Measurements from ENCODE around the gene THBS2.
"Not testable (repeated sequence)": the region's sequence is repeated elsewhere in the genome, so short reads cannot be mapped to it uniquely, and the experiment has no call there.

THBS2 gene

DNA sequence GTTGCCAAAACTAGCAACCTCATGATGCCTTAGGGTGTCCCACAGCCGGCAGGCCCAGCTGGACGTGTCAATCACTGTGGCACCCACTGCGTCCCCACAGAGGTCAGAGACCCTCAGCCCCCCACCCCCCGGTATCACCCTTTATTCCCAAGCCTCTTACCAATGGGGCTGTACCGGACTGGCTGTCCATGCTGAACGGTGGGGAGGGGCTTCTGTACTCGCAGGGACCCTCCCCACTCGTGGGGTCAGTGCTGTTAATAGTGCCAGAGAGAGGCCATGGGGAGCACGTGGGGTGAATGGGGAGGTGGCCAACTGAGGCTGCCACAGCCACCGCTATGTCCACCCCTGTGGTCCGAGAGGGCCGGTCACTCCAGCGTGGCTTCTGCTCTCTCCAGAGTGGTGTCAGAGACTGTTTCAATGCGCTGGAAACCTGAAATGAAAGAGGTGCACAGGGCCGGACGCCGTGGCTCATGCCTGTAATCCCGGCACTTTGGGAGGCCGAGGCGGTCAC is 68.6 kb downstream of the THBS2 start:
- Histone ChIP-seq H3K9me3 (ENCODE audit: control insufficient read depth, insufficient read depth, low read depth, low read length) (peaks cover 5% of the 10 kb centered on the region; the same call in 1 of the 2 replicates), H3K9ac (ENCODE audit: low read length) (no peak overlapping the region), H3K4me3 (ENCODE audit: low read depth, low read length) (no peak overlapping the region), H3K36me3 (ENCODE audit: control insufficient read depth, insufficient read depth, low read length) (no peaks in the 10 kb centered on the region), H3K4me1 (ENCODE audit: control insufficient read depth, insufficient read depth, low read length) (no peaks in the 10 kb centered on the region), H3K27me3 (ENCODE audit: control insufficient read depth, insufficient read depth, low read length) (no peaks in the 10 kb centered on the region), H3K27ac (ENCODE audit: low read depth, low read length) (no peak overlapping the region)

DNA sequence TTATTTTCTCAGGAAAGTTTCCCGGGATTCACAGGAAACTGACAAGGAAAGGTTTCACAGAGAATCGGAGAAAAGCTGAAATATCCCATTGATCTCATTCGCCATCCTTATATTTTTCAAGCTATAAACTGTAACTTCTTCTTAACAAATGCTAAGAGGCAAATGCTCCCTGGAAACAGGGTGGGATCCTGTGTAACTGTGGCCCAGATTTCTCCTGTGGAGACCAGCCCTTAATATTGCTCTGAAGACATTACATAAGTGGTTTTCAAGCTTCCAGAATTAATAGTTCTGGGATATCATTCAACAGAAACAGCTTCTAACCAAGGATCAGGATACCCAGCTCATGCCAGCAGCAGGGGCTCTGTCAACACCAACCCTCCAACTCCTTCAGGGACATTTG is 69.2 kb downstream of the THBS2 start:
- Histone ChIP-seq H3K27me3 (ENCODE audit: control insufficient read depth, insufficient read depth, low read length) (no peaks in the 10 kb centered on the region), H3K4me1 (ENCODE audit: control insufficient read depth, insufficient read depth, low read length) (no peaks in the 10 kb centered on the region), H3K9ac (ENCODE audit: low read length) (no peak overlapping the region), H3K36me3 (ENCODE audit: control insufficient read depth, insufficient read depth, low read length) (no peaks in the 10 kb centered on the region), H3K9me3 (ENCODE audit: control insufficient read depth, insufficient read depth, low read depth, low read length) (peaks cover 7% of the 10 kb centered on the region; the same call in 1 of the 2 replicates), H3K4me3 (ENCODE audit: low read depth, low read length) (no peak overlapping the region), H3K27ac (ENCODE audit: low read depth, low read length) (no peak overlapping the region)

DNA sequence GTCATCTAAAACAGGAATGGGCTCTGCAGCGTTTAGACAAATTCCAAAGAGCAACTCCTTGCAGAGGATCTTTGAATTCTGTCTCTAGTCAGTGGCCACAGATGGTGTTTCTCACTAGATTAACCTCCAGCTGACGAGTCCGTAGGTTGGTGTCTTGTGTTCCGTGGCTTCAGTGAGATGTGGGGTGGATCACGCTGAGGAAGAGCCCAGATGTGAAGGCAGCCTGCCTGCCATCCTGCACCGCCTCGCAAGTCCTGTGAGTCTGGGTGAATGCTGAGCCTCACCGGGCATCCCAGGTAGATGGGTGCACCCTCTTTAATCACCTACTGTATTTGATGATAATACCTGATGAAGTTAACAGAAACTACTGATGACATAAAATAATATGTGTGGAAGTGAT is 70.4 kb downstream of the THBS2 start:
- no peak overlapping the region for H3K9ac ChIP-seq (ENCODE audit: low read length)
- H3K36me3 ChIP-seq (ENCODE audit: control insufficient read depth, insufficient read depth, low read length) = no peaks in the 10 kb centered on the region
- no peak overlapping the region for H3K27ac ChIP-seq (ENCODE audit: low read depth, low read length)

DNA sequence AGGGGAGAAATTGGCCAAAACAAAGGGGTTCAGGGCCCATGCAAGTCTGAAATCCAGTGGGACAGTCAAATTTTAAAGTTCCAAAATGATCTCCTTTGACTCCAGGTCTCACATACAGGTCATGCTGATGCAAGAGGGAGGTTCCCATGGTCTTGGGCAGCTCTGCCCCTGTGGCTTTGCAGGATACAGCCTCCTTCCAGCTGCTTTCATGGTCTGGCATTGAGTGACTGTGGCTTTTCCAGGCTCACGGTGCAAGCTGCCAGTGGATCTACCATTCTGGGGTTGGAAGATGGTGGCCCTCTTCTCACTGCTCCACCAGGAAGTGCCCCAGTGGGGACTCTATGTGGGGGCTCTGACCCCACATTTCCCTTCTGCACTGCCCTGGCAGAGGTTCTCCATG is 73.8 kb downstream of the THBS2 start:
- not testable (repeated sequence) for H3K36me3 ChIP-seq (ENCODE audit: control insufficient read depth, insufficient read depth, low read length); H3K4me3 ChIP-seq (ENCODE audit: low read depth, low read length); H3K9ac ChIP-seq (ENCODE audit: low read length); H3K27ac ChIP-seq (ENCODE audit: low read depth, low read length); H3K27me3 ChIP-seq (ENCODE audit: control insufficient read depth, insufficient read depth, low read length); H3K9me3 ChIP-seq (ENCODE audit: control insufficient read depth, insufficient read depth, low read depth, low read length); H3K4me1 ChIP-seq (ENCODE audit: control insufficient read depth, insufficient read depth, low read length)

More for the DNA sequence above, 70.4 kb downstream of the THBS2 start:
- no peaks in the 10 kb centered on the region for H3K27me3 ChIP-seq (ENCODE audit: control insufficient read depth, insufficient read depth, low read length)
- H3K4me1 ChIP-seq (ENCODE audit: control insufficient read depth, insufficient read depth, low read length) = no peaks in the 10 kb centered on the region
- H3K4me3 ChIP-seq (ENCODE audit: low read depth, low read length) = no peak overlapping the region
- peaks cover 8% of the 10 kb centered on the region; the same call in 1 of the 2 replicates for H3K9me3 ChIP-seq (ENCODE audit: control insufficient read depth, insufficient read depth, low read depth, low read length)

DNA sequence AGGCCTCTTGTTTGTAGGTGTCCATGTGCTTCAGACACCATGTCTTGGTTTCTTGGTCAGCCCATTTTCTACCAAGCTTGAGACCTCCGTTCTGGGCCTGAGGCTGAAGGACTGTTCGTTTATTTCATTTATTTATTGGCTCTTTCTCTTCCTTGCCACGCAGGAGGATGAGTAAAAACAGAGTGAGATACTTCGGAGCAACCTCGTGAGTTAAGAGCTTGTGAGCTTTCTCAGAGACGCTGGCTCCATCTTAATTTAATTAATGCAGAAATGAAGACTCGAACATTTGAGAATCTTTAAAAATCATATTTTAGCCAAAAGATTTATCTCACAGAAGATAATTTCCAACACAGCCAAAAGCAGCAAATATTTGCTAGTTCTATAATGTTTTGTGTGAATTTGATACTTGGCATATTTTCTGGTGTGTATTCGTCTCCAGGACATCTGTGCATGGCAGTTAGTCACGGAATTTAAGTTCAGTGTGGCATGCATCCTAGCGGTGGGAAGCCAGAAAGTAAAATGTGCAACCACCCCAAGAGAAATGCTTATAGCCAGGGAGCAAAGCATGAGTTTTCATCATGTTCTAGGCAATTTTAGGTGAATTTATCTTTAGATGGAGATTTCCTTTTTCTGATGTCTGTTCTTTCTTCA is 76.0 kb downstream of the THBS2 start:
- H3K9ac ChIP-seq (ENCODE audit: low read length) = no peak overlapping the region
- H3K4me3 ChIP-seq (ENCODE audit: low read depth, low read length) = no peak overlapping the region
- H3K36me3 ChIP-seq (ENCODE audit: control insufficient read depth, insufficient read depth, low read length) = no peaks in the 10 kb centered on the region
- no peak overlapping the region for H3K27ac ChIP-seq (ENCODE audit: low read depth, low read length)
- H3K4me1 ChIP-seq (ENCODE audit: control insufficient read depth, insufficient read depth, low read length) = no peaks in the 10 kb centered on the region
- no peaks in the 10 kb centered on the region for H3K27me3 ChIP-seq (ENCODE audit: control insufficient read depth, insufficient read depth, low read length)
- peaks cover 8% of the 10 kb centered on the region; the same call in 1 of the 2 replicates for H3K9me3 ChIP-seq (ENCODE audit: control insufficient read depth, insufficient read depth, low read depth, low read length)

DNA sequence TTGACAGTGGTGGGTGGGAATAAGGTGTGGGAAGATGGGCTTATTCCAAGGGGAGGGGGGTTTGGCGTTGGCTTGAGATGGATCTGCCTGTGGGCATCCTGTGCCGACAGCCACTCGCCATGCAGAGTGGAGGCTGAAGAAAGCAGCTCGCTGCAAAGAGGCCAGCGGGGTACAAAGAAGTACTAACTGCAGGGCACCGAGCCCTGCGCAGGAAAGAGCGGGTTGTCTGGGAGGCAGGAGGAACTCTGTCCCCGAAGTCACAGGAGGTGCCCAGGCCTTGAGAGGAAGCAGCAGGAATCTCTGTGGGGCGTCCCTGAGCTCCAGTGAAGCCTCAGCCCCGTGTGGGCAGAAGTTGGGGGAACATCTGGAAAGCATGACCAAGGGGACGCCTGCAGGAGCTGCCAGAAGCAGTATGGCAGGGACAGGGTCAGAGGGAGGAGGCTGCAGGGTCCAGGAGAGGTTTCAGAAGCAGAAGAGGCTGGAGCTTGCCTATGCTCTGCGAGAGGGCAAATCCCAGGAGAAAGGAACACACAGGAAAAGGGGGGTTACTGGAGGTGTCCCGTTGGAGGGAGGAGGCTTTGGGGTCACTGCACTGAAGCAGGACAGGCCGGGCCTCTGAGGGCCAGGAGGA is 77.2 kb downstream of the THBS2 start:
- no peaks in the 10 kb centered on the region for H3K4me1 ChIP-seq (ENCODE audit: control insufficient read depth, insufficient read depth, low read length)
- H3K4me3 ChIP-seq (ENCODE audit: low read depth, low read length) = no peak overlapping the region
- H3K27me3 ChIP-seq (ENCODE audit: control insufficient read depth, insufficient read depth, low read length) = no peaks in the 10 kb centered on the region
- peaks cover 8% of the 10 kb centered on the region; the same call in 1 of the 2 replicates for H3K9me3 ChIP-seq (ENCODE audit: control insufficient read depth, insufficient read depth, low read depth, low read length)
- no peak overlapping the region for H3K9ac ChIP-seq (ENCODE audit: low read length)
- no peak overlapping the region for H3K27ac ChIP-seq (ENCODE audit: low read depth, low read length)
- H3K36me3 ChIP-seq (ENCODE audit: control insufficient read depth, insufficient read depth, low read length) = no peaks in the 10 kb centered on the region

DNA sequence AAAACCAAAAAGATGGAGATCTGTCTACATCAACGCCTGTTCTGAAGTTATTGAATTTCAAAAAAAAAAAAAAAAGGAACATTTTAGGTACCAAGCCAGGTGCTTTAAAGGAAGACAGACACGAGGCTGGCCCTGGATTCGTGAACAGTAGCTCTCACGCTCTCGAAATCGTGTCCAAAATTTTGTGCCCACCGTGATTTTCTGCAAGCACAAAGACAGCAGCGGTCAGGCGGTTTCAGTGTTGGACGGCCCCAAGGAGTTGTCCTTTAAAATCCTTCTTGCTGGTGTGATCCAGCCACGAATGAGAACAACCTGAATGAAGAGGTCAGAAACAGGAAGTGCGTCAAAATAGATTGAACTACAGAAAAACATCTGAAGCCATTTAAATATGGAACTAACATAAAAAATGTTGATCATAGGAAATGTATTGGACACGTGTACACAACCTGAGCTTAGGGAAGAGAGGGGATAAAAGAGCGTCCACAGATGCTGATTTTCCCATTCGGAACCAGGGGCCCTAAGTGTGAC is 78.2 kb downstream of the THBS2 start:
- H3K27me3 ChIP-seq (ENCODE audit: control insufficient read depth, insufficient read depth, low read length) = no peaks in the 10 kb centered on the region
- H3K27ac ChIP-seq (ENCODE audit: low read depth, low read length) = no peak overlapping the region
- no peak overlapping the region for H3K4me3 ChIP-seq (ENCODE audit: low read depth, low read length)
- H3K9me3 ChIP-seq (ENCODE audit: control insufficient read depth, insufficient read depth, low read depth, low read length) = peaks cover 7% of the 10 kb centered on the region; the same call in 1 of the 2 replicates
- H3K9ac ChIP-seq (ENCODE audit: low read length) = no peak overlapping the region
- no peaks in the 10 kb centered on the region for H3K4me1 ChIP-seq (ENCODE audit: control insufficient read depth, insufficient read depth, low read length)
- no peaks in the 10 kb centered on the region for H3K36me3 ChIP-seq (ENCODE audit: control insufficient read depth, insufficient read depth, low read length)

DNA sequence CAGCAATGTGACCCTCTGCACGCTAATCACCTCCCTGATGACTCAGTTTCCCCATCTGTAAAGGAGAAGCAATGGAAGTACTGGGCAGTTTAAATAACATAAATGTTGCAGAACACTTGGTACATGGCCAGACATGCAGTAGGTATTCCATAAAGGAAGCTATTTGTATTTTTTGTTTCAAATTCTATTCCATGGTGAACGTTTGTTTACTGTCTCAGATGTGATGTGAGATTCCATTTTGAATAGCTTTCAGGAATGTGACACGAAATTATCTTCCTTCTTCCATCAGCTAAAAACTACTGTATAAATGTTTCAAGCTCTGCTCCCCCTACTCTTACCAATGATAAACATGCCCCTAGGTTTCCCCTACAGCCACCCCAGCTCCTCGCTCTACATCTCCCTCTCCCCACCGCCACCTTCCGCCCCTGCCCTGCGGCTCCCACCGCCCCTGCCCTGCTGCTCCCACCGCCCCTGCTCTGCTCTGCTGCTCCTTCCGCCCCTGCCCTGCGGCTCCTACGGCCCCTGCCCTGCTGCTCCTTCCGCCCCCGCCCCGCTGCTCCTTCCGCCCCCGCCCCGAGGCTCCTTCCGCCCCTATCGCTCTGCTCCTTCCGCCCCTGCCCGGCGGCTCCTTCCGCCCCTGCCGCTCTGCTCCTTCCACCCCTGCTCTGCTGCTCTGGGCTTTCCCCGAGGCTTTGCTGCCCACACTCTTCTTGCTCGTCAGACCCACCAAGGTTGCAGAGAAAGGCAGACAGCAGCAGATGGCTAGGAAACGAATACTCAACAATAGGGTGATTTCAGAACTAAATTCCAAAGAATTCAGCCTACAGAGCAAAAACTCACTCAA is 78.9 kb downstream of the THBS2 start:
- Histone ChIP-seq H3K4me1 (ENCODE audit: control insufficient read depth, insufficient read depth, low read length) (no peaks in the 10 kb centered on the region), H3K36me3 (ENCODE audit: control insufficient read depth, insufficient read depth, low read length) (no peaks in the 10 kb centered on the region), H3K27me3 (ENCODE audit: control insufficient read depth, insufficient read depth, low read length) (no peaks in the 10 kb centered on the region), H3K9me3 (ENCODE audit: control insufficient read depth, insufficient read depth, low read depth, low read length) (0 out of 2 replicates have a peak, but pooled peaks cover 3% of the 10 kb centered on the region), H3K9ac (ENCODE audit: low read length) (no peak overlapping the region), H3K27ac (ENCODE audit: low read depth, low read length) (no peak overlapping the region), H3K4me3 (ENCODE audit: low read depth, low read length) (no peak overlapping the region)

DNA sequence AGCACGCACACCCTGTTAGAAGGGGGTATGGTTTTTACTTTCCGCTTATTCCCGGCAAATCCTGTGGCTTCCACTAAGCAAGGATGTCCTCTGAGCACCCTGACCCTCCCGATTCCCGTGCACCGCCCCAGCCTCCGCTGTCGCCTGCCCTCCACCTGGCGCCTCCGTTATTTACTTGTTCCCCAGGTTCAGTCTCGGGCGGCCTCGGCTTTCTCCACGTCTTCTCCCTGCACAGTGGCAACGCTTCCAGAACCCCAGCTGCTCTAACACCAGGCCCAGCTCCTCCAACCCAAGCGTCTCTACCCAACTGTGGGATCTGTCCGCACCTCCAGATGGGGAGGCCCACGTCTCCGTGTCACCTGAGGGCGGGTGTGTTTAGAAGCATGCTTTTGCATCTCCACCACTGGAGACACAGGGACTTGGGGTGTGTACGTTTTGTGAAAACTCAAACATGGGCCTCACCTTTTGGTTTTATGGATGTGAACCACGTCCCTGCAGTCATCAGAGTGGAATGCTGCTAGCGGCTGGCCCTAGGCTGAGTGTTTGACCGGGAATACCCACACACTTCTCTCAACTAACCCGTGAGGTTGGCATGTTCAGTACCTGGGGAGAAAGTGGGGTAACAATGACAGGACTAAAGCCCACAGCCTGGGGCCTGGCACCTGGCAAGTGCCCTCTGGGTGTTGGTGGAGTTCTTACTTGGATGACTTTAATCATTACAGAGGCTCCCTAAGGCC is 79.9 kb downstream of the THBS2 start:
- H3K27ac ChIP-seq (ENCODE audit: low read depth, low read length) = no peak overlapping the region
- no peaks in the 10 kb centered on the region for H3K4me1 ChIP-seq (ENCODE audit: control insufficient read depth, insufficient read depth, low read length)
- H3K36me3 ChIP-seq (ENCODE audit: control insufficient read depth, insufficient read depth, low read length) = no peaks in the 10 kb centered on the region
- H3K9me3 ChIP-seq (ENCODE audit: control insufficient read depth, insufficient read depth, low read depth, low read length) = no peaks in the 10 kb centered on the region
- no peaks in the 10 kb centered on the region for H3K27me3 ChIP-seq (ENCODE audit: control insufficient read depth, insufficient read depth, low read length)
- H3K9ac ChIP-seq (ENCODE audit: low read length) = no peak overlapping the region
- H3K4me3 ChIP-seq (ENCODE audit: low read depth, low read length) = no peak overlapping the region

DNA sequence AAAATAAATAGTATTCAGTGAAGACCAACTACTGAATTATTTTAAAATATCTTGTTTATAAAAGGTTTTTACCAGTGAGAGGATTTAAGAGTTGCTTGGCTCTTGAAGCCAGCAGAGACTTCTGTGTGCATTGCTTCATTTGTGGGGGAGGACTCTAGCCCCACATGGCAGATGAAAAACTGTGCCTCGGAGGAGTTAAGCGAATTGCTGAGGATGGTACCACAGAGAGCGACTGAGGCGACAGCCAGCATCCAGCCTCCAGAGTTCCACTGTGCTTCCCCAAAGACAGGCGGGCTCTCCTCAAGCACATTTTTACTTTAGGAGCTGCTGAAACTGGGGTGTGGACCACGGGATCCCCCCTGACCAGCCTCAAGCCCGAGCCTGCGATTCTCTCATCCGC is 80.7 kb downstream of the THBS2 start:
- Histone ChIP-seq H3K27ac (ENCODE audit: low read depth, low read length) (no peak overlapping the region), H3K4me1 (ENCODE audit: control insufficient read depth, insufficient read depth, low read length) (no peaks in the 10 kb centered on the region), H3K9ac (ENCODE audit: low read length) (no peak overlapping the region), H3K27me3 (ENCODE audit: control insufficient read depth, insufficient read depth, low read length) (no peaks in the 10 kb centered on the region), H3K9me3 (ENCODE audit: control insufficient read depth, insufficient read depth, low read depth, low read length) (no peaks in the 10 kb centered on the region), H3K4me3 (ENCODE audit: low read depth, low read length) (no peak overlapping the region), H3K36me3 (ENCODE audit: control insufficient read depth, insufficient read depth, low read length) (no peaks in the 10 kb centered on the region)

Data from HUES6 (cell line).